Right ventricle myocardium superior (tissue), 1 donor: Measurements from ENCODE around the gene ARMC12. TPM values are rescaled to one million over a fixed set of nuclear protein-coding genes. Genes with fewer than 3 reads are reported as not detected.
"Not testable (repeated sequence)": the region's sequence is repeated elsewhere in the genome, so short reads cannot be mapped to it uniquely, and the experiment has no call there.

Experiments used
- ATAC-seq: fragments of 200-7000 bp; cut with Tn5 transposase; one replicate; pipeline ENCODE4 v1.9.1; 2020; ENCODE audit warnings: mild to moderate bottlenecking; ENCODE audit not compliant: poor library complexity
- DNase-seq: peaks from one replicate; pipeline ENCODE4 v3.0.0-alpha.2; 2020
- intact Hi-C: fragments of 100-400 bp; cut with DNase I; formaldehyde crosslinking; loops from one replicate; pipeline ENCODE4 v1.11.2; 2022
- total RNA-seq: library from RNA; stranded (reverse); fragmentation: NEBNext Ultra II Directional; extraction: Animal tissue kit (Norgen Biotek cat#: 25700); gene quantifications from one replicate; pipeline ENCODE4 v1.2.1, GENCODE V29; 2021
- donor health status: DM: no; HTN: yes; CAD: no; lungs with severe emphysema.

ARMC12 gene
- total RNA-seq, 1 donor from 2014 or later = not detected

DNA sequence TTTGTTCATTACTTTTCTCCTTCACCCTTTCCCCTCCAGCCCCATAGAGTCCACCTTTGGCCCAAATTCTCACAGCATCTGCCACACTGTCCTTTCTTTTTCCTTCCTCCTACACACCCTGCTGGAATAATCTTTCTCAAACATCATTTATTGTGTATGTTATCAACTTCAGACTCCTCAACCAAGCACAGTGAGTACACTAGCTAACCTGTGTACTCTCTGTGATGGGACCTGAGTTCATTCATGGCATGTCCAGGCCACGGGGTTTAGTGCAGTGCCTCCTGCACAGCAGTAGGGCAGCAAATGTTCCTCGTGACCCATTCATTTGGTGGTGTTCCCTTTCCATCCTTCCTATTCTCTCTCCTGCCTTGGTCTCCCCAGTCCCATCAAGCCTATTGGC is 7.1 kb upstream of the ARMC12 start:
- intact Hi-C loops = loop anchor here (2.0 to 5.0 kb wide), 2 partner anchors 41 to 127 kb away; partner anchors contain the start of gene FKBP5
- no peak for DNase-seq
- no peak for ATAC-seq

DNA sequence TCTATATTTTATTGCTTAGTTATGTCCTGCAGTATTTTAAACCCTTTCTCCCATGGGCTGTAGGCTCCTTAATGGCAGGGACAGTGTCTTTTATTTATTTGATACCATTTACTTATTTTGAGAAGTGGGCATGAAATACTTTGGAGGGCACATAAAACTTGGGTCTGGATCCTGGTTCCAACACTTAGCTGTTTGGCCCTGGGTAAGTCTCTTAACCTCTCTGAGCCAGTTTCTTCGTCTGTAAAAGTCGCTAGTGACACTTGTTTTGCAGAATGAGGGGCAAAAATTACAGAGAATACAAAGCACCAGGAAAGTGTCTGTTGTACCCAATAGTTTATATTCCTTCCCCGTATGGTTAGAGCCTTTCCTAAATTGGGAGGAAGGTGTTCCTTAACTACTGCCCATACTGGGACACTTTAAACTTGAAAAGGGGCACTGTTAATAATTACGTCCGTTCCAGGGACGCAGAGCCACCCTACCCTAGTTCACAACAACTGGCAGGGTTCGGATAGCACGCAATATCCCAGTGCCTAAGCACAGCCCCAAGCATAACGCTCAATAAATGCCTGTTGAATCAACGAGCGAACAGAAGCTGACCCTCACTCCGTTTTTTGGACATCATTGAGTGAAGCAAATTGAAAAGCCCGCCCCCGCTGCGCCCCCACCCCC is 6.0 kb upstream of the ARMC12 start:
- no peak for ATAC-seq
- DNase-seq = no peak

DNA sequence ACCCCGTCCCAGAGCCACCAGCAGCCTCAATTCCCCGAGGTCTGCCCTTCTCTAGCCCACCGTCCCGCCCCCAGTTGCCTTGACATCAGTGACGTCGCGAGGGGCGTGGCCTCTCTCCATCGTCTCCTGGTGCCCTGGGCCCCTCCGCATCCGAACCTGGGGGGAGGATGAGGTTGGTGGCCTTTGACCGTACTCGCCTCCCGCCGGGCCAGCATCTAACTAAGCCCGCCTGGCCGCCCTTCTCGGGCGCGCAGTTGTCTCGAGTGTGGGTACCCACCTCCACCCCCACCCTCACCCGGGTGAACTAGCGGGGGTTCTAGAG is 5.5 kb upstream of the ARMC12 start:
- ATAC-seq (peak; percentile 61), DNase-seq (peak; percentile 99)

More for the DNA sequence above, 6.0 kb upstream of the ARMC12 start:
- intact Hi-C loops = loop anchor here (5.0 kb wide), 1 partner anchor 129 kb away; no protein-coding TSS in a partner anchor

DNA sequence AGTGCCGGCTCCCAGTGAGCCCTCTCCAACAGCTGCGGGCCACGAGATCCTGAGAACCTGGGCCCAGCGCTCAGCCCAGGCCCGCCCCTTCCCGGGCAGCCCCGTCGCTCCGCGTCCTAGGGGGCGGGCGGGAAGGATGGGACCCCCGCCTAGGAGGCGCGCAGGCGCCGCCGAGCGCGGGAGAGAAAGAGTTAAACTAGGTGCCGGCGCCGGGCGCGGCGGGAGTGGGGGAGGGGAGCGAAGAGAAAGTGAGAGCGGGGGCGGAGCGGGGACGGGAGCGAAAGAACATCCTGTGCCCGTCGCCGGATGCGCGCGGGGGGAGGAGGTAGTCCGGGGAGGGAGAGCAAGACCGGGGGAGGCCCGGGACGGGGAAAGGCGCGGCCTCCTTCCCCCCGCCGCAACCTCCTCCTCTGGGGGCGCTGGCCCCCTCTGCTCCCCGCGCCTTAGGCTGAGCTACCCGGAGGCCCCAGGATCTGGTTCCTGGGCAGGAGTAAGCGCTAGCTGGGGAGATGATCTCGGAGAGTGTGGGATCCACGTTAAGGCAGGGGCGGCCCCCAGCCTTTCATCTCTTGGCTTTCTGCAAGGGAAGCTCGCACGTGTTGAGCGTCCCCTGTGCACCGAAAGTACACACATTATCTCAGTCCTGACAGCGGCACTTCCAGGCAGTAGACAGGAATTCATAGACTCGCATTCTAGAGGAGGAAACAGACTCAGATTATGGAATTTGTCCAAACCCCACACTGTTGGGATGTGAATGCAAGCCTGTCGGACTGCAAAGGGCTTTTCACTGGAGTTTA is 4.9 kb upstream of the ARMC12 start:
- ATAC-seq (peak; percentile 72), DNase-seq (peak; percentile 99)
- intact Hi-C loops = loop anchor here (5.0 kb wide), 1 partner anchor 130 kb away; no protein-coding TSS in a partner anchor

More for the DNA sequence above, 5.5 kb upstream of the ARMC12 start:
- intact Hi-C loops = loop anchor here (5.0 kb wide), 1 partner anchor 129 kb away; no protein-coding TSS in a partner anchor

DNA sequence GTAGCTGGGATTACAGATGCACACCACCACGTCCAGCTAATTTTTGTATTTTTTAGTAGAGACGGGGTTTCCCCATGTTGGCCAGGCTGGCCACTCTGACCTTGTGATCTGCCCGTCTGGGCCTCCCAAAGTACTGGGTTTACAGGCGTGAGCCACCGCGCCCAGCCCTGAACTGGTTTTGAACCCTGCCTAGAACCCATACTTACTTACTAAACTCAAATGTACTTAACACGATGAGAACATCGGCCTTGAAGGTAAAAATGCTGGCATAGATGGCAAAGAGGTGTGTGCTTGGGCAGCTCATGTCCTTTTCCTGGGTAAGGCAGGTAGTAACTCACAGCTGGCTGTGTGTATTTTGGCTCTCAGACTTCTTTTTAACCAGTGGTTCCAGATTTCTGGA is 3.2 kb upstream of the ARMC12 start:
- no peak for ATAC-seq
- DNase-seq = no peak
- intact Hi-C loops = loop anchor here (5.0 kb wide), 1 partner anchor 131 kb away; no protein-coding TSS in a partner anchor

DNA sequence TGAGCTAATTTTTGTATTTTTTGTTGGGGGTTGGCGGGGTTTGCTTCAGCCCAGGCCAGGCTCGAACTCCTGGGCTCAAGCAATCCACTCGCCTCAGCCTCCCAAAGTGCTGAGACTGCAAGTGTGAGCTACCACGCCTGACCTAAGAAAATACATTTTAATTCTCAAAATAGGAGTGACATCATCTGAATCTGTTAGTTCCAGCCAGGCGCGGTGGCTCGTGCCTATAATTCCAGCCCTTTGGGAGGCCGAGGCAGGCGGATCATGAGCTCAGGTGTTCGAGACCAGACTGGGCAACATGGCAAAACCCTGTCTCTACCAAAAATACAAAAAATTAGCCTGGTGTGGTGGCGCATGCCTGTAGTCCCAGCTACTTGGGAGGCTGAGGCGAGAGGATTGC is 2.5 kb upstream of the ARMC12 start:
- intact Hi-C loops = loop anchor here (5.0 kb wide), 1 partner anchor 132 kb away; no protein-coding TSS in a partner anchor
- not testable (repeated sequence) for ATAC-seq, DNase-seq

DNA sequence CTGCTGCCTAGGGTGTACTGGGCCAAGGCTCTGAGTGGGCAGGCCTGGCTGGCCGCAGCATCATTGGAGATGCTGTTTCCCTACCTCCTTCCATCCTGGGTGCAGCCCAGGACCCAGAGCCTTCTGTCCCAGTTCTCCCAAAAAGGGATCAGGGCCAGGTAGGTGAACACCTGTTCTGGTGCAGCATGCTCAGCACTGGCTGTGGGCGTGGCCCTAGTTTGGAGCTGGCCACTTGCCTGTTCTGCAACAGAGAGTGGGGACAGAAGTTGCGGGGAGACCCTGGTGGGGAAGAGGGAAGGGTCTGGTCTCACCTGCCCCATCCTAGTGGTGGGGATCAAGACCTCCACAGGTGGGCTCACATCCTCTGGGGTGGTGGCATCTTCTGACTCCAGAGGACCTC is 1.4 kb upstream of the ARMC12 start:
- intact Hi-C loops = no loop called here
- DNase-seq (no peak), ATAC-seq (no peak)

DNA sequence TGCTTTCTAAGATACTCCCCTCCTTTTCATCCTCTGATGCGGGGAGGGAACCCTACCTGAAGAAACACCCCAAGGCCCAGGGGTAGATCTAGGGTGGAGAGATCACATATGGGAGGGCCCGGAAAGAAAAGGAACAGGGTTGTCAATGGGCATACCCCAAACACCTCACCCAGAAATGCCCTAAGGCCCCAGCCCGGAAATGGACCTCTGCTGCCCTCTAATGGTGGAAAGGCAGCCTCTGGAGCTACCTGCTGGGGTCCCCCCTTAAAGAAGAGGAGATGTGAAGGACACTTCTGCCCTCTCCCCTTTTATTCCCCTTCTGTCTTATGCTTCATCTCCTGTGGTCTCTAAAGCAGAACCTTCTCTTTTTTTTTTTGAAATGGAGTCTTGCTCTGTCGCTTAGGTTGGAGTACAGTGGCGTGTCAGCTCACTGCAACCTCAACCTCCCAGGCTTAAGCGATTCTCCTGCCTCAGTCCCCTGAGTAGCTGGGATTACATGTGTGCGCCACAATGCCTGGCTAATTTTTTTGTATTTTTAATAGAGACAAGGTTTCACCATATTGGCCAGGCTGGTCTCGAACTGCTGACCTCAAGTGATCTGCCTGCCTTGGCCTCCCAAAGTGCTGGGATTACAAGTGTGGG is 458 bp upstream of the ARMC12 start:
- DNase-seq = peak; percentile 84
- intact Hi-C loops = loop anchor here (1.0 to 2.0 kb wide), 2 partner anchors 153 to 214 kb away; no protein-coding TSS in a partner anchor
- ATAC-seq = peak; percentile 48

DNA sequence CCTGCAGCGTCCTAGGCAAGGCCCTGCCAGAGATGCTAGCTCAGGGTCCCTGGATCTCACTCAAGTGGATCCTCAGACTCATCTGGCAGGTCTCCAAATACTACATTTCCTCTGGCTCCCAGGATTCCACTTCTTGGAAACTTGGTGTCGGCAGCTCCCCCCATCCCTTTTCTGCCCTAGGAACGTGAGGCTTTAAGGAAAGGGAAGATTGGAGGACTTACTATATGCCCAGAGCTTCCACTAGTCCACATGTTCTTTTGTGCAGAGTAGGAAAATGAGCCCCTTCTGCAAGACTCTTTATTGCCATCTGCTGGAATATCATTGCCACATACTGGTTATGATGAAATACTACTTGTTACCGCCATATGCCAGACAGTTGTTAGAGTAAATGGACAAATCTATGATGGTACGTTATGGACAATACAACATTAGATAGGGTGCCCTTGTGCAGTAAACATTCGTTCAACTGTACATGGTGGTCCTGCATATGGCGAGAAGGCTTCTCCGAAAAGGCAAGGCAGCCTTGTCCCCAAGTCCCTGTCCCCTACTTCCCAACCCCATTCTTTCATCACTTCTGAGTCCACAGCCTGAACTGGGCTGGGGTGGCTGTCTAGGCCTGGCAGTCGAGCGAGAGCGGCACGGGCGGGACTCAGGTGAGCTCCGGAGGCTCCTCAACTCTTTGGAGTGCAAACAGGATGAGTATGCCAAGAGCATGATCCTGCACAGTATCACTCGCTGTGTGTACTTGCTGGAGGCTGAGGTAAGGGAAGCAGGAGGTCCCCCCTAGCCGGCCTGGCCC is 780 bp downstream of the ARMC12 start:
- intact Hi-C loops = loop anchor here (2.0 kb wide), 1 partner anchor 215 kb away; no protein-coding TSS in a partner anchor
- no peak for DNase-seq
- peak; percentile 85 for ATAC-seq

DNA sequence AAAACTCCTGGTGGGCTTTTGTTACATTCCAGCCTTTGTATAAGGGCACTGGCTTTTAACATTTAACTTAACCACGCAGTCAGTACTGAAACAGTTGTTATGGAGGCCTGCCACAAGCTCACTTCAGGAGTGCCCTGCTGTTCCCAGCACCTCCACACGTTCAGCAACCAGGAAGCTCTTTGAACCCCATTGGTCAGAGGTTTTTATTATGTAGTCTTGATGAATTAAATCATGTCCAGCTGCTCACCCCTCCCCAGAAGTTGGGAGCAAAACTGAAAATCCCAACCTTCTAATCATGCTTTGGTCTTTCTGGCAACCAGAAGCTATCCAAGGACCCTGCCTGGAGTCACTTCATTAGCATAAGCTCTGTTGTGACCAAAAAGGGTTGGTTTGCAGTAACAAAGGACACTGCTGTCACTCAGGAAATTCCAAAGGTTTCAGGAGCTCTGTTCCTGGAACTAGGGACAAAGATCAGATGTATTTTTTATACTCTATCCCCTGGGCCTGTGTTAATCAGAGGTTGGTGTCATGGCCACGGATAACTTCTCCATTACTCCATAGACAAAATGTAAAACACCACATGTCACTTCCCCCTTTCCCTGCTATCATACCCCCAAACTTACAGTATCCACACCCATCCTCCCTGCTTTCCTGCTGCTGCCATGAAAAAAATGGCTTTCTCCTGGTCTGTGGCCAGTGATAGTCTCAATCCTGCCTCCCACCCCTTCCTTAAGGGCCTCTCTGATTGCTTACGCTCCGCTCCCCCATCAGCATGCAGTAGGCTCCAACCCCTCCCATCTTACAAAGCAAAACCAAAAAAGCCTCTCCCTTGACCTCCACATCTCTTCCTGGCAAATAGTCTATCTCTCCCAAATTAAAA is 3.1 kb downstream of the ARMC12 start:
- intact Hi-C loops = no loop called here
- ATAC-seq (no peak), DNase-seq (no peak)

DNA sequence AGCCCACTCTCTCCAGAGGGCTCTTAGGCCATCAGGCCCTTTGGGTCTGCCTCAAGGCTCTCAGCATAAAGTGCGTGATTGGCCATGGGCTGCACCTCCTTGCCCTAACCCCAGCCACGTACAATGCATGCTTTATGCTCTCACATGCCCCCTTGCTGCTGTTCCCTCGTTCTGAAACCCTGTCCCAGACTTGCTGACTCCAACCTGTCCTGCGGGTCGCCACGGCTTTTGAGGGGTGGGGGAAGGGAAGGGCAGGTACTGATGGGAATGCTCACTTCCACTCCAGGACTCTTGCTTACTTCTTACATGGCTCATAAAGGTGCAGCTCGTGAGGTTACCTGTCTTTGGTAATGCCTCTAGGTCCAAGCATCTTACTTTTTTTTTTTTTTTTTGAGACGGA is 6.0 kb downstream of the ARMC12 start:
- no peak for ATAC-seq
- intact Hi-C loops = no loop called here
- no peak for DNase-seq

DNA sequence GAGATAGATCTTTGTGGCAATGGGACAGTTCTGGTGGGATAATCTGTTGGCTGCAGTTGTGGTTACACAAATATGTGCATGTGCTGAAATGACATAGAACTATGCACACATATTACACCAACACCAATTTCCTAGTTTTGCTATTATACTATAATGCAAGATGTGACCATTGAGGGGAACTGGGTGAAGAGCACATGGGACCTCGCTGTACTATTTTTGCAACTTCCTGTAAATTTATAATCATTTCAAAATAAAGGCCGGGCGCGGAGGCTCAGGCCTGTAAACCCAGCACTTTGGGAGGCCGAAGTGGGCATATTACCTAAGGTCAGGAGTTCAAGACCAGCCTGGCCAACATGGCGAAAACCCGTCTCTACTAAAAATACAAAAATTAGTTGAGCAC is 8.7 kb downstream of the ARMC12 start:
- intact Hi-C loops = no loop called here
- ATAC-seq = no peak

DNA sequence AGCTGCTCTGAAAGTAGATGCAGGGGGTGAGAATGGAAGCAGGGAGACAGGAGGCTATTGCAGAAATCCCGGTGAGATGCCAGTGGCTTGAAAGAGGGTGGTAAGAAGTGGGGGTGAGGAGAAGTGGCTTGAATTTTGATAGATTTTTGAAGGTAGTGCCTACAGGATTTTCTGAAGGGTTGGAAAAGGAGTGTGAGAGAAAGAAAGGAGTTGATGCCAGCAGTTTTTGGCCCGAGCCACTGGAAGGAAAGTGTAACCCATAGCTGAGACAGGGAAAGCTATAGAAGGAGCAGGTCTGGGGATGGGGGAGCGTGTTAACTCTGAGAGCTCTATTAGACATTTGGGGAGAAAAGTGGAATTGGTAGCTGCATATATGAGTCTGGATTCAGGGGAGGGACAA is 9.7 kb downstream of the ARMC12 start:
- DNase-seq (no peak), ATAC-seq (no peak)
- intact Hi-C loops = no loop called here

More for the DNA sequence above, 8.7 kb downstream of the ARMC12 start:
- DNase-seq = no peak

DNA sequence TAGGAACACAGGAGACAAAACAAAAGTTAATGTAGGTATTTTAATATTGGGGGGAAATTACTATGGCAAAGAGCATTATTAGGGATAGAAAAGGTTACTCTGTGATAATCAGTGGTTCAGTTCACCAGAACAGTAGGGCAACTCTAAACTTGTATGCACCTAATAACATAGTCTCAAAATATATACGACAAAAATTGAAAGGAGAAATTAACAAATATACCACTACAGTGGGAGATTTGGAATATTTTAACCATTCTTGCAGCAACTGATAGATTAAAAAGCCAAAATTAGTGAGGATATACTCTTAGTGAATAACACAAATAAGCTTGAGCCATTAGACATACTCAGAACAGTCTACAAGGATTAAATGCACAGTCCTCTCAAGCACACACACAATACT is 11.0 kb downstream of the ARMC12 start:
- ATAC-seq (no peak), DNase-seq (no peak)
- intact Hi-C loops = no loop called here

DNA sequence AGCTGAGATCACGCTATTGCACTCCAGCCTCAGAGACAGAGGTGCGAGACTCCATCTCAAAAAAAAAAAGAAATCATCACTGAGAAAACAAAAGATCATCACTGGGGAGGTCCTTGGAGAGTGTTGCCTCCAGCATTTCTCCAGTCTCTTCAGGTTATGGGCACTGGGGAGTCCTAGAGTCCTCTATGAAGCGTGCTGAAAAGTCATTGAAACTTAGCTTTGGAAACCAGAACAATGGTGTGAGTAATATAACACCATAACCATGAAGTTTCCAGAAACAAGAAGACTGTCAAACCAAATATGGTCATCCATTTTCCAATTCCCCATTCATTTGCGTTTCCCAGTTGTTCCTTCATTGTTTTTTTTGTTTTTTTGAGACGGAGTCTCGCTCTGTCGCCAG is 13.7 kb downstream of the ARMC12 start:
- DNase-seq (no peak), ATAC-seq (no peak)
- intact Hi-C loops = no loop called here

DNA sequence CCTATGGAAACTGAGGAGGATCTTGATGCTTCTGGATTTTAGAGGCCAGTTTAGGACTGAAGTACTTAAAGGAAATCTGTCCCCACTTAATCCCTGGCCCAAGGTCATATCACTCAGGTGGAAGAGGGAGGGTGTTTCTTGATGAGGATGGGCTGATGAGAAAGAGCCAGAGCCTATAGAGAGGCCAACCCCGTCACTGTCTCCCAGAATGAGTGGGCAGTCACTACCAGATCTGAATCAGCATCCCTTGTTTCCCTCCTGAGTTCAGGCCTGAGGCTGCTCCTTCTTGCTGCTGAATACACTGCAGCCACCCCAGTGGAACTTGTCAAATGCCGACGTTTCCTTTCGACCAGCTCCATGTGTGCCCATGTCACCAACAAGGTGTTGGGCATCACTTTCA is 14.8 kb downstream of the ARMC12 start:
- intact Hi-C loops = no loop called here
- DNase-seq = no peak
- no peak for ATAC-seq

DNA sequence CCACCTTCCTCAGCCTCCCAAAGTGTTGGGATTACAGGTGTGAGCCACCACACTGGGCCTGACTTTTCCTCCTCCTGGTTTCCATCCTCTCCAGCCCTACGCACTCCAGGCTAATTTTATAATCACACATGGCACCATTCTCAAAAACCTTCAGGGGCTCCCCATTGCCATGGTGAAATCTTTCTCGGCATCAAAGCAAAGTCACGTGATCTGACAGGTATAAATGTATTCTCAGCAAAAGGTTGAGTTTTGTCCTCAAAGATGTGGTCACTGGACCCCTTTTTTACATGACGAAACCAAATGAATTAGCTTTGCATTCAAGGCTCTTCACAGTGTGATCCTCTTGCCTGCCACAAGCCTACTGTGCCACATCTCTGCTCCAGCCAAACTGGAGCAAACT is 15.5 kb downstream of the ARMC12 start:
- intact Hi-C loops = no loop called here
- DNase-seq (no peak), ATAC-seq (no peak)
